GM12878 (cell line): ENCODE results near the gene SMIM1. TPM values are rescaled to one million over a fixed set of nuclear protein-coding genes. Genes with fewer than 3 reads are reported as not detected.

Experiments used
- ATAC-seq: fragments of 200-7000 bp; cut with Tn5 transposase; 3 replicates; pipeline ENCODE4 v1.9.1; 2020; ENCODE audit warnings: mild to moderate bottlenecking, moderate library complexity
- BruUV-seq: library from RNA; stranded (reverse); fragments of 400-500 nt; replicated peaks from 2 replicates; lab custom pipeline; 2021; lab: Mats Ljungman, UMichigan
- CTCF ChIA-PET: fragments of 300-600 bp; sonication (Branson Sonifier 250); formaldehyde crosslinking; extraction: SDS; loops from one replicate; lab custom pipeline; 2021; ENCODE audit warnings: inconsistent platforms; lab: Yijun Ruan, JAX
- POLR2A ChIA-PET: fragments of 350-600 bp; formaldehyde crosslinking; extraction: SDS; loops from one replicate; lab custom pipeline; 2021; ENCODE audit warnings: inconsistent platforms; lab: Charles Lee
- RAD21 ChIA-PET: fragments of 300-600 bp; sonication (Branson Sonifier 250); formaldehyde crosslinking; loops from one replicate; lab custom pipeline; 2023; ENCODE audit warnings: antibody characterized with exemption; ENCODE audit not compliant: unreplicated experiment; lab: Charles Lee
- SMC1A ChIA-PET: fragments of 300-600 bp; sonication (Branson Sonifier 250); formaldehyde crosslinking; loops from one replicate; lab custom pipeline; 2023; ENCODE audit not compliant: unreplicated experiment, uncharacterized antibody; lab: Charles Lee
- DNase-seq: peaks from one replicate; pipeline ENCODE4 v3.0.0-alpha.2; 2011; ENCODE audit warnings: low read depth, low spot score
- FAIRE-seq: peaks from 3 replicates; lab custom pipeline; 2011; peaks lifted over from hg19 to GRCh38; lab: Jason Lieb, UNC
- H2AFZ ChIP-seq: 2 replicates; pipeline ENCODE4 v1.6.0; 2011; ENCODE audit warnings: low read depth, low read length, control low read depth; ENCODE audit not compliant: control insufficient read depth
- H3K27ac ChIP-seq: 2 replicates; pipeline ENCODE4 v1.5.1; 2011; ENCODE audit warnings: control low read depth; ENCODE audit not compliant: control insufficient read depth, insufficient read depth
- H3K27me3 ChIP-seq, 2 experiments: replicated peaks in 1 of 2; 2 replicates each; pipeline versions ENCODE4 v1.6.0 to v1.6.1; 2011; ENCODE audit warnings: low read length in 1 of 2; ENCODE audit not compliant: control insufficient read depth in 2 of 2, insufficient read depth in 2 of 2
- H3K36me3 ChIP-seq, 2 experiments: 2 replicates each; pipeline ENCODE4 v1.5.1; 2011; ENCODE audit warnings: low read length in 1 of 2; ENCODE audit not compliant: control insufficient read depth in 2 of 2, insufficient read depth in 2 of 2
- H3K4me1 ChIP-seq: 2 replicates; pipeline ENCODE4 v1.6.1; 2011; ENCODE audit warnings: mild to moderate bottlenecking, low read length, moderate library complexity, mixed read lengths; ENCODE audit not compliant: control insufficient read depth, insufficient read depth
- H3K4me2 ChIP-seq: 2 replicates; pipeline ENCODE4 v1.6.0; 2011; ENCODE audit warnings: control low read depth; ENCODE audit not compliant: control insufficient read depth, insufficient read depth
- H3K4me3 ChIP-seq: fragments of 200-600 bp; sonication (generic); 2 replicates; pipeline ENCODE4 v1.5.1; 2016
- H3K79me2 ChIP-seq: 2 replicates; pipeline ENCODE4 v1.6.0; 2011; ENCODE audit warnings: low read length; ENCODE audit not compliant: control insufficient read depth, insufficient read depth
- H3K9ac ChIP-seq: 2 replicates; pipeline ENCODE4 v1.8.0; 2011; ENCODE audit warnings: low read length, control low read depth, mixed read lengths; ENCODE audit not compliant: control insufficient read depth, insufficient read depth
- H3K9me3 ChIP-seq: replicated peaks from 3 replicates; pipeline ENCODE4 v1.5.1; 2011; ENCODE audit warnings: mild to moderate bottlenecking, low read length; ENCODE audit not compliant: control insufficient read depth, insufficient read depth
- H4K20me1 ChIP-seq: 2 replicates; pipeline ENCODE4 v1.6.0; 2011; ENCODE audit not compliant: control insufficient read depth, insufficient read depth
- EED ChIP-seq: sonication (generic); IDR thresholded peaks from 2 replicates; pipeline ENCODE4 v1.6.1; 2016; ENCODE audit warnings: antibody characterized with exemption, low read depth
- EZH2 ChIP-seq: IDR thresholded peaks from 2 replicates; pipeline ENCODE4 v1.6.1; 2012; ENCODE audit warnings: low read depth, mild to moderate bottlenecking, control low read depth, inconsistent platforms, low read length, borderline replicate concordance; ENCODE audit not compliant: control insufficient read depth
- LARP7 ChIP-seq: fragments of 450-650 bp; IDR thresholded peaks from 2 replicates; pipeline ENCODE4 v1.6.1; 2017; ENCODE audit warnings: mild to moderate bottlenecking
- NBN ChIP-seq: fragments of 450-650 bp; IDR thresholded peaks from 2 replicates; pipeline ENCODE4 v1.6.1; 2016
- NR2F1 ChIP-seq: fragments of 450-650 bp; conservative IDR thresholded peaks from 2 replicates; pipeline ENCODE4 v1.6.1; 2017; ENCODE audit warnings: mild to moderate bottlenecking
- PAX8 ChIP-seq: fragments of 450-650 bp; IDR thresholded peaks from 2 replicates; pipeline ENCODE4 v1.6.1; 2017; ENCODE audit warnings: mild to moderate bottlenecking, moderate library complexity
- RELB ChIP-seq: fragments of 450-650 bp; IDR thresholded peaks from 2 replicates; pipeline ENCODE4 v1.6.1; 2017; ENCODE audit warnings: low read depth, mild to moderate bottlenecking, moderate library complexity
- SIN3A ChIP-seq: IDR thresholded peaks from 2 replicates; pipeline ENCODE4 v1.6.1; 2012; ENCODE audit warnings: low read depth, low read length, improper control_type of control experiment
- SKIL ChIP-seq: fragments of 450-650 bp; IDR thresholded peaks from 2 replicates; pipeline ENCODE4 v1.6.1; 2017; ENCODE audit warnings: mild to moderate bottlenecking, low read depth, inconsistent platforms; ENCODE audit not compliant: poor library complexity, severe bottlenecking
- SP1 ChIP-seq: IDR thresholded peaks from one replicate; pipeline ENCODE4 v1.6.1; 2011; ENCODE audit warnings: low read depth, low read length
- ZNF592 ChIP-seq: fragments of 450-650 bp; IDR thresholded peaks from 2 replicates; pipeline ENCODE4 v1.6.1; 2017; ENCODE audit warnings: mild to moderate bottlenecking, moderate library complexity
- WGBS: methylation state at CpG from one replicate; pipeline ENCODE4 v1.1.6; 2016; ENCODE audit warnings: low lambda C conversion rate; ENCODE audit not compliant: insufficient replicate concordance, insufficient coverage; ENCODE audit errors: missing lambda C conversion rate; 5-methylcytosine and 5-hydroxymethylcytosine counted together
- in situ Hi-C: fragments of 300-500 bp; cut with MboI; formaldehyde crosslinking; loops from 9 replicates; pipeline ENCODE4 v1.14.3; 2018; ENCODE audit warnings: mixed read lengths
- intact Hi-C: fragments of 100-400 bp; cut with micrococcal nuclease; formaldehyde crosslinking; loops from one replicate; pipeline ENCODE4 v1.14.2; 2022; ENCODE audit not compliant: unreplicated experiment
- polyA plus RNA-seq, 11 experiments: library from polyadenylated mRNA; depleted of rRNA in 4 of 11; unstranded in 6 of 11; stranded (reverse) in 5 of 11; fragments of >200 nt; fragmentation: Nextera tagmentation in 4 of 11; fragmentation: Illumina TruSeq in 1 of 11; extraction: Ambion mirVana in 4 of 11; extraction: Trizol in 1 of 11; gene quantifications; 1 replicate in 1 of 11; 2 replicates in 10 of 11; pipeline versions ENCODE4 v1.2.1 to v1.2.3, GENCODE V29; 2011 to 2016; ENCODE audit warnings: inconsistent platforms in 2 of 11, missing spikeins in 2 of 11, low read depth in 1 of 11
- total RNA-seq, 4 experiments: library from RNA; depleted of rRNA in 3 of 4; stranded (reverse); fragments of >200 nt in 3 of 4; fragmentation: Illumina TruSeq in 1 of 4; extraction: Trizol in 1 of 4; gene quantifications; 2 replicates each; pipeline versions ENCODE4 v1.2.1 to v1.2.3, GENCODE V29; 2013 to 2021
- TF ChIP-seq, protein P1 (sequence below): fragments of 450-650 bp; IDR thresholded peaks from 2 replicates; pipeline ENCODE4 v1.6.1; 2017; ENCODE audit warnings: mild to moderate bottlenecking, moderate library complexity

SMIM1 gene
- total and polyA plus RNA-seq, 10 of the 15 experiments (the other 5 are each of a cell fraction or from before 2014, with no cell fraction given): 0.30 to 0.37 TPM; not detected in 8

DNA sequence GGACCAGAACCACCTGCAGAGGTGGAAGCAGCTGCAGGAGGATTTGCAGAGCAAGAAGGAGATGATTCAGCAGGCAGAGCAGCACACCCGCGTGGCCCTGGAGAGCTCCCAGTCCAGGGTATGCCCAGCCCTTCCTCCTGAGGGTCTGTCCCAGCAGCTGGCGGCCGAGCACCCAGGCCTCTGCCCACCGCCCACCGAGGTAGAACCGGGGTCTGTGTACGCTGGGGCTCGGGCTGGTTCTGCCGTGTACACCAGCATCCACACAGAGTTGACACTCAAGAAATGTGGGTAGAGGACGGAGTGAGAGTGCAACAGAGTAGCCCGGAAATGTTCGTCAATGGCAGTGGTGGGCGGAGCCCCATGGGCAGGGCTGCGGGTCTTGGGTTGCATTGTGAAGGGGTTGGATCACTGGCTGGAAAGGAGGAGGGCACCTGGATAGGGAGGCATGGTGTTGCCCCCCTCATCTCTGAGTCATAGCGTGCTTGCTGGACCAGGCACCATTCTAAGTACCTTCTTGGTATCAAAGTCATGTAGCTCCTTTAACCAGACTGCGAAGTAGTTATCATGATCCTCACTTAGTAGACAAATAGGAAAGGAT is 5.1 kb upstream of the SMIM1 start:
- no peak for DNase-seq
- POLR2A ChIA-PET: interaction anchor here (0.7 kb wide), 1 partner anchor 109 kb away, joined by 3 read pairs; no protein-coding TSS in a partner anchor
- no peak for TF ChIP-seq SP1
- no peak for TF ChIP-seq ZNF592
- TF ChIP-seq LARP7: no peak
- TF ChIP-seq PAX8: no peak
- TF ChIP-seq NR2F1: no peak
- TF ChIP-seq SIN3A: no peak
- no peak for TF ChIP-seq EZH2
- no peak for TF ChIP-seq EED
- TF ChIP-seq RELB: no peak
- TF ChIP-seq, protein P1, sequence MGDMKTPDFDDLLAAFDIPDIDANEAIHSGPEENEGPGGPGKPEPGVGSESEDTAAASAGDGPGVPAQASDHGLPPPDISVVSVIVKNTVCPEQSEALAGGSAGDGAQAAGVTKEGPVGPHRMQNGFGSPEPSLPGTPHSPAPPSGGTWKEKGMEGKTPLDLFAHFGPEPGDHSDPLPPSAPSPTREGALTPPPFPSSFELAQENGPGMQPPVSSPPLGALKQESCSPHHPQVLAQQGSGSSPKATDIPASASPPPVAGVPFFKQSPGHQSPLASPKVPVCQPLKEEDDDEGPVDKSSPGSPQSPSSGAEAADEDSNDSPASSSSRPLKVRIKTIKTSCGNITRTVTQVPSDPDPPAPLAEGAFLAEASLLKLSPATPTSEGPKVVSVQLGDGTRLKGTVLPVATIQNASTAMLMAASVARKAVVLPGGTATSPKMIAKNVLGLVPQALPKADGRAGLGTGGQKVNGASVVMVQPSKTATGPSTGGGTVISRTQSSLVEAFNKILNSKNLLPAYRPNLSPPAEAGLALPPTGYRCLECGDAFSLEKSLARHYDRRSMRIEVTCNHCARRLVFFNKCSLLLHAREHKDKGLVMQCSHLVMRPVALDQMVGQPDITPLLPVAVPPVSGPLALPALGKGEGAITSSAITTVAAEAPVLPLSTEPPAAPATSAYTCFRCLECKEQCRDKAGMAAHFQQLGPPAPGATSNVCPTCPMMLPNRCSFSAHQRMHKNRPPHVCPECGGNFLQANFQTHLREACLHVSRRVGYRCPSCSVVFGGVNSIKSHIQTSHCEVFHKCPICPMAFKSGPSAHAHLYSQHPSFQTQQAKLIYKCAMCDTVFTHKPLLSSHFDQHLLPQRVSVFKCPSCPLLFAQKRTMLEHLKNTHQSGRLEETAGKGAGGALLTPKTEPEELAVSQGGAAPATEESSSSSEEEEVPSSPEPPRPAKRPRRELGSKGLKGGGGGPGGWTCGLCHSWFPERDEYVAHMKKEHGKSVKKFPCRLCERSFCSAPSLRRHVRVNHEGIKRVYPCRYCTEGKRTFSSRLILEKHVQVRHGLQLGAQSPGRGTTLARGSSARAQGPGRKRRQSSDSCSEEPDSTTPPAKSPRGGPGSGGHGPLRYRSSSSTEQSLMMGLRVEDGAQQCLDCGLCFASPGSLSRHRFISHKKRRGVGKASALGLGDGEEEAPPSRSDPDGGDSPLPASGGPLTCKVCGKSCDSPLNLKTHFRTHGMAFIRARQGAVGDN: no peak
- no peak for TF ChIP-seq SKIL
- TF ChIP-seq NBN: no peak

More for the DNA sequence above, 5.1 kb upstream of the SMIM1 start:
- ATAC-seq: no peak
- ChIA-PET CTCF (no interaction called here), RAD21 (no interaction called here), SMC1A (interaction anchor here (1.2 kb wide), 1 partner anchor 37 kb away, joined by 3 read pairs; no protein-coding TSS in a partner anchor)
- no peak overlapping the region for H2AFZ ChIP-seq
- no peak overlapping the region for H3K27ac ChIP-seq
- no peaks in the 10 kb centered on the region for H3K79me2 ChIP-seq
- no peaks in the 10 kb centered on the region for H4K20me1 ChIP-seq
- H3K4me1 ChIP-seq: peaks cover 5% of the 10 kb centered on the region; the same call in 1 of the 2 replicates
- H3K4me2 ChIP-seq: no peak overlapping the region
- H3K36me3 ChIP-seq: no peaks in the 10 kb centered on the region
- WGBS: 44% methylated on average over 17 of the region's 17 CpGs
- no TSS peak for BruUV-seq
- in situ Hi-C loops (no loop called here), intact Hi-C loops (no loop called here)
- H3K9me3 ChIP-seq: no peaks in the 10 kb centered on the region
- no peak for FAIRE-seq
- H3K27me3 ChIP-seq: no peaks in the 10 kb centered on the region; a peak in 1 of 4 replicates
- no peak overlapping the region for H3K4me3 ChIP-seq
- H3K9ac ChIP-seq: no peak overlapping the region
